ENCODE measurements around the gene IL11RA. TPM values are rescaled to one million over a fixed set of nuclear protein-coding genes. Genes with fewer than 3 reads are reported as not detected.

The IL11RA gene
- total and polyA plus RNA-seq, 2 experiments from 2014 or later: 88.2 to 98.7 TPM

DNA sequence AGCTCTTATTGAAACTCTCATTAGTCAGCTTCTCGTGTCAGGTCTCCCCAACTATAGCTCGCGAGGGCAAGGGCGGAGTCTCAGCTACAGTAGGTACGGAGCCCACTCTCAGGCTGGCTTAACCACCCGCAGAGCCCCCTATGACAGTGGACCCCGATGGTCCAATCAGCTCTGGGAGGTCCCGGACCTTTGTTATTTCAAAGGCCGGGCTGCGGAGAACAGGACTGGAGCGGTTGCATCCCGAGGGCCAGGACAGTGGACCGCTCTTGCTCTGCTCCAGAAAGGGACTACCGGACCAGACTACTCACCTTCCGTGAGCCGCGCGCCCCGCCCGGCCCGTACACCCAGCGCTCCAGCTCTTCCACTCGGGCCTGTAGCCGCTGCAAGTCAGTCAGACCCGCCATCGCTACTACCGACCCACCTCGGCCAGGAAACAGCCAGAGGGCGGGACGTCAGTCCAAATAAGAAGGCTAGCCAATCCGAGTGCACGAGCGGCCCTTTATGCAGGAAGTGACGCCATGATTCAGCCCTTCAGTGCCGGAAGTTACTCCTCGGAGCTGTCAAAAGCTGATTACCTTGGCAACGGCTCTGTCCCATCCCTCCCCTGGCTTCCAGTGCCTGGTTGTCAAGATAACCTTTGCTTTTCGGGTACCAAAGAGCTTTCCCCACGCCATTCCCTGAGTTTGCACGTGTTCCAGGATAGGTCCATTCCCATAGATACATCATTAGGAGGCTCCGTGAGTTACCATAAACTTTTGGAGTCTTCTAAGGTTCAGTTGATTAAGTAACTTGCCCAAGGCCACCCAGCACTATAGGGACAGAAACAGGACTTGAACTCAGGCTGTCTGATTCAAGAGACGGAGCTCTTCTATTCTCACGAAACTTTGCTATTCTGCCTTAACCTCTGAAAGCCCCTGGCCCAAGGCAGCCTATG lies 31.7 kb upstream of the IL11RA start, which contains the start of gene DCTN3:
DCTN3 (minus strand) TSS at position 435 of the 934 bp plus-strand sequence; CDS start at position 404, 31 bp downstream.
- H3K4me3 ChIP-seq: peak within 1 kb of the TSS; percentile 85
- H3K27ac ChIP-seq: no peak within 1 kb of the TSS

DNA sequence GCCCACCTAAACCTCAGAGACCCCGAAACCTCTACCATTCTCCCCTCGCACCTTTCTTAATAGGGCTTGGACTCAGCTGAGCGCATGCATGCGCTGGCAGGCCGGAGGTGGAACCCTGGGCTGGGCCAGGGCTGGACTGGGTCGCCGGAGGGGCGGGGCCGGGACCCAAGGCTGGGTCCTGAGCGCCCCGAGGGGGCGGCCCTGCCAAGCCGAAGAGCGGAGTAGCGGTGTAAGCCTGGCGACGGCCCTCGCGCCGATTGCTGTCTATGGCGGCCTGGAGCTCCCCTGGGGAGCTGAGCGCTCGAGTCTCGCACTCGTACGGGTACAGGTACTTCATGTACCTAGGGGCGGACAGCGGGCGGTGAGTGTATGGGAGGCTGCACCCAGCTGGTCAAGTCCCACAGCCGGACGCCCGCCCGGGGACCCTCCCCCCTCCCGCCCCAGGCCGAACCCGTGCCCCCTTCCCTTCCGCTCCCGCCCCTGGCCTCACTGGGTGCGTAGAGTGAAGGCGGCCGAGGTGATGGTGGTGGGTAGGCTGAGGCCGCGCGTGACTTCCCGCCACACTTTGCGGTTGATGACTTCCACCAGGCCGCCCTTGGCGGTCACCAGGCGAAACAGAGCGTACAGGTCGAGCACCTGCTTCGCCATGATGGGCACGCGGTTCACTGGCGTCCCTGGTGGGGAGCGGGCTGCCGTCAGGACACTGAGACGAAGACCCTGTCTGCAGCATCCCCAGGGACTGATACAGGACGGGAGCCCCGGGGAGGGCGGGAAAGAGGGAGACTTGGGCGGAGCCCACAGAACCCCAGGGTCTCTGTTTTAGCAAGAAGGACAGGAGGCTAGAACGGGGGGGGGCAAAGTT lies 28.4 kb upstream of the IL11RA start:
- no peaks in the 10 kb centered on the region for H3K9me3 ChIP-seq (ENCODE audit: low read depth)
- peaks cover 54% of the 10 kb centered on the region for H3K27me3 ChIP-seq
- TF ChIP-seq, protein P1, sequence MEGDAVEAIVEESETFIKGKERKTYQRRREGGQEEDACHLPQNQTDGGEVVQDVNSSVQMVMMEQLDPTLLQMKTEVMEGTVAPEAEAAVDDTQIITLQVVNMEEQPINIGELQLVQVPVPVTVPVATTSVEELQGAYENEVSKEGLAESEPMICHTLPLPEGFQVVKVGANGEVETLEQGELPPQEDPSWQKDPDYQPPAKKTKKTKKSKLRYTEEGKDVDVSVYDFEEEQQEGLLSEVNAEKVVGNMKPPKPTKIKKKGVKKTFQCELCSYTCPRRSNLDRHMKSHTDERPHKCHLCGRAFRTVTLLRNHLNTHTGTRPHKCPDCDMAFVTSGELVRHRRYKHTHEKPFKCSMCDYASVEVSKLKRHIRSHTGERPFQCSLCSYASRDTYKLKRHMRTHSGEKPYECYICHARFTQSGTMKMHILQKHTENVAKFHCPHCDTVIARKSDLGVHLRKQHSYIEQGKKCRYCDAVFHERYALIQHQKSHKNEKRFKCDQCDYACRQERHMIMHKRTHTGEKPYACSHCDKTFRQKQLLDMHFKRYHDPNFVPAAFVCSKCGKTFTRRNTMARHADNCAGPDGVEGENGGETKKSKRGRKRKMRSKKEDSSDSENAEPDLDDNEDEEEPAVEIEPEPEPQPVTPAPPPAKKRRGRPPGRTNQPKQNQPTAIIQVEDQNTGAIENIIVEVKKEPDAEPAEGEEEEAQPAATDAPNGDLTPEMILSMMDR (IDR thresholded peaks at IDR 0.05; ENCODE audit: low read depth, low read length): no peak
- peaks cover 3% of the 10 kb centered on the region for H3K4me1 ChIP-seq (ENCODE audit: low read depth)
- H3K27ac ChIP-seq: no peak overlapping the region
- H3K36me3 ChIP-seq: no peaks in the 10 kb centered on the region
- DNase-seq (ENCODE audit: low read depth in 1 of 2, low spot score in 1 of 2): no peak
- H3K4me3 ChIP-seq: no peak overlapping the region

More for the DNA sequence above, 31.7 kb upstream of the IL11RA start, which contains the start of gene DCTN3:
- Histone ChIP-seq H3K36me3 (peaks cover 12% of the 10 kb centered on the region), H3K4me1 (ENCODE audit: low read depth) (peaks cover 3% of the 10 kb centered on the region), H3K27me3 (peaks cover 22% of the 10 kb centered on the region), H3K9me3 (ENCODE audit: low read depth) (no peaks in the 10 kb centered on the region)
- TF ChIP-seq, protein P1 (IDR thresholded peaks at IDR 0.05; ENCODE audit: low read depth, low read length): no peak
- peak; percentile 97 for DNase-seq (ENCODE audit: low read depth in 1 of 2, low spot score in 1 of 2)

DNA sequence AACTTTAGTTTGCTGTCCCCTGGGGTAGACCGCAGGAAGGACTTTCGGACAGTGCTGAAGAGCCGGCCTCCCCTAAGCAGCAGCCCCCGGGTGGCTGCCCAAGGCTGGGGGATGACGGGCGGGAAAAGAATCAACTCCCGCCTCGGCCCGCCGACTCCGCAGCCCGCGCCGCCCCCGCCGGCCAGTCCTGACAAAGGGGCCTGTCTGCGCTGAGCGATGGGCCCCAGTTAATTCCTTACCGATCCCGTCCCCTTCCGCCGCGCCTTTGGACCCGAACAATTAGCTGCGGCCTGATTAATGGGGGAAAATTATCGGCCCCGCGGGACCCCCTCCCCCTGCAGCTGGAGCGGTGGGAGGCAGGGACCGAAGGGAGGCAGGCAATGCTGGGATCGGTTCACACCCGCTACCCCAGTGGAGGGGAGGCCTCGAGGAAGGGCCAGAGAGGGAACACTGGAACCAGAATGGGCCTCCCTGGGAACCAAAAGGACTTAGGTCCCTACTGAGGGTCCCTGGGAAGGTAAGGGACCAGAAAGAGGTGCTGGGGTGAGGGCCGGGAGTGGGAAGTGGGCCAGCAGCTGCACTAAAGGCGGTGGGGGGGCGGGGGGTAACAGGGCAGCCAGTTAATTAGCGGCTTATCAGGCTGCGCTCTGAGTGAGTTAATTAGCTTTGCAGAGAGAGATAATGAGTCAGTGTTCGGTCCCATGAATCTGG lies 27.4 kb upstream of the IL11RA start:
- Histone ChIP-seq H3K27me3 (peaks cover 64% of the 10 kb centered on the region), H3K9me3 (ENCODE audit: low read depth) (no peaks in the 10 kb centered on the region), H3K4me1 (ENCODE audit: low read depth) (peaks cover 2% of the 10 kb centered on the region), H3K4me3 (no peak overlapping the region), H3K27ac (no peak overlapping the region), H3K36me3 (no peaks in the 10 kb centered on the region)
- TF ChIP-seq, protein P1 (IDR thresholded peaks at IDR 0.05; ENCODE audit: low read depth, low read length): no peak
- DNase-seq (ENCODE audit: low read depth in 1 of 2, low spot score in 1 of 2): no peak

DNA sequence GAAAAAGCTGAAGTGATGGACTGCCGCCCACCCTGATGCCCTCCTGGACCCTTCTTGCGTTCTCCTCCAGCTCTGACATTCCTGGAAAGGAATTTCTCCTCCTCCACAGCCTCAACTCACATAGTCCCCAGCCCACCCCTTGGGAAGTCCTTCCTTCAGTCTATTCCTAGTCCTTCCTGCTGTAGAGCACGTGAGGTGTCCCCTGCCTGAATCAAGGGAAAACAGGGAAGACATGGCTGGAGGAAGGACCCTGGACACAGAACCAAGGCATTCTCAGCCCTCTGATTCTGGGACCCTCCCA lies 26.8 kb upstream of the IL11RA start:
- no peak for DNase-seq (ENCODE audit: low read depth in 1 of 2, low spot score in 1 of 2)

More for the DNA sequence above, 26.8 kb upstream of the IL11RA start:
- Histone ChIP-seq H3K36me3 (no peaks in the 10 kb centered on the region), H3K4me3 (no peak overlapping the region), H3K4me1 (ENCODE audit: low read depth) (no peaks in the 10 kb centered on the region), H3K27me3 (peaks cover 69% of the 10 kb centered on the region), H3K9me3 (ENCODE audit: low read depth) (no peaks in the 10 kb centered on the region), H3K27ac (no peak overlapping the region)
- TF ChIP-seq, protein P1 (IDR thresholded peaks at IDR 0.05; ENCODE audit: low read depth, low read length): no peak

Data from cardiac muscle cell (in vitro differentiated cells and primary cell).